Posterior vena cava (tissue), 2 donors: ENCODE measurements around the gene PVR. TPM values are rescaled to one million over a fixed set of nuclear protein-coding genes. Genes with fewer than 3 reads are reported as not detected.
"Not testable (repeated sequence)": the region's sequence is repeated elsewhere in the genome, so short reads cannot be mapped to it uniquely, and the experiment has no call there.

ENCODE experiments used
- DNase-seq: peaks from one replicate; pipeline ENCODE4 v3.0.0-alpha.2; 2020; ENCODE audit warnings: low spot score
- intact Hi-C, 2 donors: fragments of 100-400 bp; cut with DNase I; formaldehyde crosslinking; loops; one replicate each; pipeline versions ENCODE4 v1.14.1 to v1.14.2; 2022 to 2023
- microRNA-seq, 2 donors: library from miRNA; unstranded; fragments of <30 nt; microRNA quantifications; one replicate each; pipeline ENCODE4 v1.2.0, GENCODE V29; 2020 to 2021; ENCODE audit warnings: borderline microRNAs expressed in 2 of 2
- total RNA-seq, 2 donors: library from RNA; stranded (reverse); fragmentation: NEBNext Ultra II Directional; extraction: Animal tissue kit (Norgen Biotek cat#: 25700); gene quantifications; one replicate each; pipeline ENCODE4 v1.2.1, GENCODE V29; 2021
- donor health status: DM: yes; HTN: yes; CAD: no.
- donor health status: DM: yes; HTN: yes; CAD: no.

PVR gene
- total RNA-seq, 2 donors from 2014 or later: 22.4 to 35.6 TPM

- intact Hi-C loops: no loop called here
- DNase-seq: no peak
Observed at GRCh38 chr19:44706506-44707236, 63.0 kb downstream of the PVR start.

- intact Hi-C loops: no loop called here
Observed at GRCh38 chr19:44707794-44708193, 64.1 kb downstream of the PVR start.

GRCh38 chr19:44708940-44709339 lies 65.2 kb downstream of the PVR start:
- intact Hi-C loops: no loop called here
- no peak for DNase-seq

More at GRCh38 chr19:44707794-44708193, 64.1 kb downstream of the PVR start:
- no peak for DNase-seq

- DNase-seq, intact Hi-C loops: not testable (repeated sequence)
Observed at GRCh38 chr19:44709434-44710266, 65.9 kb downstream of the PVR start.

GRCh38 chr19:44710483-44710882 lies 66.8 kb downstream of the PVR start:
- intact Hi-C loops: no loop called here
- no peak for DNase-seq

- DNase-seq: no peak
- intact Hi-C loops: loop anchor here in 1 of 2 donors (2.0 kb wide), 1 partner anchor 14 kb away; the partner anchor contains the start of gene CEACAM16
Observed at GRCh38 chr19:44712864-44713515, 69.3 kb downstream of the PVR start.

Small RNA genes lying within 50 kb of the gene (microRNA-seq; reads per million reads assigned to microRNA genes)
- gene MIR4531: 0 reads per million in 2 donors

Other genes with a start within 250 kb of the PVR start
- 1 to 10 TPM; 2.5 to 4.2 TPM for gene ZNF285, start 242.3 kb upstream of the PVR start, total RNA-seq
- gene ZNF229, start 195.4 kb upstream of the PVR start, total RNA-seq: 1 to 10 TPM; 3.4 to 4.6 TPM
- 1 to 10 TPM; 5.7 to 6.8 TPM for gene ZNF180, start 143.4 kb upstream of the PVR start, total RNA-seq
- not detected for gene CEACAM20, start 114.2 kb upstream of the PVR start, total RNA-seq
- not detected for gene IGSF23, start 30.3 kb upstream of the PVR start, total RNA-seq
- gene CEACAM19, start 27.6 kb downstream of the PVR start, total RNA-seq: 1 to 10 TPM; 4.1 to 7.8 TPM
- gene CEACAM16, start 55.2 kb downstream of the PVR start, total RNA-seq: not detected
- 10 to 100 TPM; 37.6 to 40.4 TPM for gene BCL3, start 104.8 kb downstream of the PVR start, total RNA-seq
- not detected for gene CBLC, start 134.0 kb downstream of the PVR start, total RNA-seq
- gene BCAM, start 165.2 kb downstream of the PVR start, total RNA-seq: 10 to 100 TPM; 49.6 to 53.8 TPM
- gene NECTIN2, start 202.4 kb downstream of the PVR start, total RNA-seq: 10 to 100 TPM; 48.9 to 59.8 TPM
- 10 to 100 TPM; 27.8 to 29.9 TPM for gene TOMM40, start 247.3 kb downstream of the PVR start, total RNA-seq